Measurements from ENCODE around the gene MED13L.

- no peak for TF ChIP-seq CTCF (conservative IDR thresholded peaks at IDR 0.05 in 1 of 2, IDR thresholded peaks at IDR 0.05 in 1 of 2; ENCODE audit: low read depth in 1 of 2, low read length in 2 of 2)
- no peak for TF ChIP-seq EZH2 (IDR thresholded peaks at IDR 0.05; ENCODE audit: low read length, missing control alignments)
These were observed 22.3 kb upstream of the MED13L start for GRCh38 chr12:116299665-116300328.
